Measurements from ENCODE around the gene TCAF1. TPM values are rescaled to one million over a fixed set of nuclear protein-coding genes. Genes with fewer than 3 reads are reported as not detected.

TCAF1 gene
- polyA plus RNA-seq, 1 donor (not counting 4 experiments of a cell fraction or from before 2014, with no cell fraction given) = 13.3 TPM

- TF ChIP-seq CTCF (optimal IDR thresholded peaks at IDR 0.05 in 1 of 3, IDR thresholded peaks at IDR 0.05 in 1 of 3, conservative IDR thresholded peaks at IDR 0.05 in 1 of 3; ENCODE audit: extremely low read depth in 1 of 3, insufficient read depth in 2 of 3, low read length in 3 of 3) (no peak), EZH2 (IDR thresholded peaks at IDR 0.05; ENCODE audit: low read length) (no peak)
- dilution Hi-C loops (cut with MboI; ENCODE audit: extremely low pct_ligation_motif_present, low sequenced_read_pairs) = no loop called here
- no peaks in the 10 kb centered on the region for H3K36me3 ChIP-seq (ENCODE audit: control insufficient read depth in 2 of 2, extremely low read depth in 1 of 2, insufficient read depth in 2 of 2, low read length in 2 of 2)
- no peaks in the 10 kb centered on the region for H3K9me3 ChIP-seq (ENCODE audit: control insufficient read depth, low read depth, low read length)
- H3K9me1 ChIP-seq (ENCODE audit: control insufficient read depth, extremely low read depth, insufficient read depth, low read length) = no peaks in the 10 kb centered on the region
- H3K4me1 ChIP-seq (ENCODE audit: control insufficient read depth, extremely low read depth, insufficient read depth, low read length) = no peaks in the 10 kb centered on the region
- no peak within 1 kb of the TSS for H2AFZ ChIP-seq (ENCODE audit: control insufficient read depth, low read length)
- H3K27ac ChIP-seq (ENCODE audit: control insufficient read depth, insufficient read depth, low read length) = no peak within 1 kb of the TSS
- H3K4me3 ChIP-seq (ENCODE audit: control insufficient read depth in 2 of 3, extremely low read depth in 1 of 3, insufficient read depth in 2 of 3, low read depth in 1 of 3, low read length in 3 of 3) = no peak within 1 kb of the TSS
- H3K9ac ChIP-seq (ENCODE audit: control insufficient read depth, extremely low read depth, insufficient read depth, low read length) = no peak within 1 kb of the TSS
- no peaks in the 10 kb centered on the region for H4K20me1 ChIP-seq (ENCODE audit: control insufficient read depth, extremely low read depth, insufficient read depth, low read length)
- H3K4me2 ChIP-seq (ENCODE audit: control insufficient read depth, extremely low read depth, insufficient read depth, low read depth, low read length) = no peak within 1 kb of the TSS
- no peaks in the 10 kb centered on the region for H3K79me2 ChIP-seq (ENCODE audit: control insufficient read depth, insufficient read depth, low read length)
- no peaks in the 10 kb centered on the region for H3K27me3 ChIP-seq (ENCODE audit: control insufficient read depth, extremely low read depth, insufficient read depth, low read length)
- DNase-seq (ENCODE audit: low read depth, low spot score) (no peak), FAIRE-seq (no peak)
These were observed 32.8 kb upstream of the TCAF1 start, which contains the start of gene OR2F2 for GRCh38 chr7:143934526-143935325. Gene OR2F2 (plus strand): TSS chr7:143935233. CDS start chr7:143935233, 0 bp downstream.

- no peak for DNase-seq (ENCODE audit: low read depth, low spot score)
- Histone ChIP-seq H3K9me1 (ENCODE audit: control insufficient read depth, extremely low read depth, insufficient read depth, low read length) (no peaks in the 10 kb centered on the region), H3K4me1 (ENCODE audit: control insufficient read depth, extremely low read depth, insufficient read depth, low read length) (no peaks in the 10 kb centered on the region), H3K27me3 (ENCODE audit: control insufficient read depth, extremely low read depth, insufficient read depth, low read length) (no peaks in the 10 kb centered on the region), H3K4me3 (ENCODE audit: control insufficient read depth in 2 of 3, extremely low read depth in 1 of 3, insufficient read depth in 2 of 3, low read depth in 1 of 3, low read length in 3 of 3) (no peak overlapping the region), H2AFZ (ENCODE audit: control insufficient read depth, low read length) (no peak overlapping the region), H3K36me3 (ENCODE audit: control insufficient read depth in 2 of 2, extremely low read depth in 1 of 2, insufficient read depth in 2 of 2, low read length in 2 of 2) (no peaks in the 10 kb centered on the region), H3K4me2 (ENCODE audit: control insufficient read depth, extremely low read depth, insufficient read depth, low read depth, low read length) (no peak overlapping the region), H4K20me1 (ENCODE audit: control insufficient read depth, extremely low read depth, insufficient read depth, low read length) (no peaks in the 10 kb centered on the region), H3K9ac (ENCODE audit: control insufficient read depth, extremely low read depth, insufficient read depth, low read length) (no peak overlapping the region), H3K9me3 (ENCODE audit: control insufficient read depth, low read depth, low read length) (no peaks in the 10 kb centered on the region), H3K79me2 (ENCODE audit: control insufficient read depth, insufficient read depth, low read length) (no peaks in the 10 kb centered on the region), H3K27ac (ENCODE audit: control insufficient read depth, insufficient read depth, low read length) (no peak overlapping the region)
- no peak for FAIRE-seq
- TF ChIP-seq CTCF (optimal IDR thresholded peaks at IDR 0.05 in 1 of 3, IDR thresholded peaks at IDR 0.05 in 1 of 3, conservative IDR thresholded peaks at IDR 0.05 in 1 of 3; ENCODE audit: extremely low read depth in 1 of 3, insufficient read depth in 2 of 3, low read length in 3 of 3) (no peak), EZH2 (IDR thresholded peaks at IDR 0.05; ENCODE audit: low read length) (no peak)
- dilution Hi-C loops (cut with MboI; ENCODE audit: extremely low pct_ligation_motif_present, low sequenced_read_pairs) = no loop called here
These were observed 29.8 kb upstream of the TCAF1 start for GRCh38 chr7:143931739-143932138.

Measured in keratinocyte (primary cell).